DMS 273 (cell line): ENCODE data around the gene ADARB2.
A peak's percentile ranks its signal among the peaks of the same experiment; 100 is the strongest.

Source experiments
- DNase-seq: peaks from one replicate; lab custom pipeline; 2025; ENCODE audit not compliant: unreplicated experiment; lab: John Stamatoyannopoulos, UW

Gene ADARB2

GRCh38 chr10:1300218-1300617 lies 437.1 kb downstream of the ADARB2 start:
- DNase-seq: no peak

DNA sequence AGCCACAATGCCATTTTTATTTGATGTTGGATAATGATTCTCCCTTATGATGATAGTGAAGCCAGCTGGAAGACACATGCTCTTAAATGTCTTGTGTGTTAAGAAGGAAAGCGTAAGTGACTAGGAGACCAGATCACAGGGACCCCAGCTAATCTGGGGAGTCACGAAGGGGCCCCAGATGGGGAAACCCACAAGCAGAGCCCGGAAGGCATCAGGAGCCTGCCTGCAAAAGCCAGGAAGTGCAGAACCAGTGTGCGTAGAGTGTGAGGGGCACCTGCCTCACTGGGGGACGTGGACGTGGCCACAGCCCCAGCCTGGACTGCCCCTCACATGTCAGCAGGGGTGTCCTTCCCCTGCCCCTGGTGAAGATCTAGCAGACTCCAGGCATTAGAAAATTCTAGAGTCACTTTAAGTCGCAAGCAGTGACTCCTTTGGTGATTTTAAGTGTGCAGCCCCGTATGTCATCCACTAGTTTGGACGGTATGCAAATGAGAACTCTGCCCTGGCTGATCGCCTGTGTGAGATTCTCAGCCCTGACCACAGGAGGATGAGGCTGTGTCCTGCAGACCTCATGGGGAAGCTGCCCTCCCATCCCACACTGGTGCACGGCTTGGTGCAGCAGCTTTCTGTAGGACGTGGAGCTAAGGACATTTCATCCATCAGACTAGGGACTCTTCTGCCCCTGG lies 438.1 kb downstream of the ADARB2 start:
- no peak for DNase-seq

DNA sequence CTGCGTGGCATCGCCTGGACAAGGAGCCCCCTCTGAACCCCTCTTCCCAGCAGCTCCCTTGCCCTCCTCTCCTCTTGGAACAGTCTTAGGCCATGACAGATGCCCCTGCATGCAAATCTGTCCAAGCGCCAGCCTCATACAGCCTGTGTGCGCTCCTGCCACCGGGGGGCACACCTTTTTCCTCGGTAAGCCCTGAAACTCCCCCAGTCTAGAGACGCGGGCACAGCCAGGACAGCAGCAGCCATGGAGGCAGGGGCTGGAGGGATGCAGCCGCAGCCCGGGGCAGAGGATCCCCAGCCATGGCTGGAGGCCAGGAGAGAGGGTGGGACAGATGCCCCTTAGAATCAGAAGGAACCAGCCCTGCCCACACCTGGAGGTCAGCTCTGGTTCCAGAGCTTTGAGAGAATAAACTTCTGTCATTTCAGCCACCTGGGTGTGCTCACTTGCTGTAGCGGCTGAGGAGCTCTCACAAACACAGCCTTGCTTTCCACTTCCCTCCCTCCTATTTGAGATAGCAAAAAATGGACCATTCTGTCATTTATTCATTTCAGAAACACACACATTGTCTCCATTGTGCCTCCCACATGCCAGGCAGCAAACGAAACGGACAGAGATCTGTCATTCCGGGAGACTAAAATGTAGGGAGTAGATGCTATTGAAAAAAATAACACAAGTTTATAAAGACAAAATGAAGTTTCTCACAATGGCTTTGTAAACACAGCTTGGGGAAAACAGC lies 439.6 kb downstream of the ADARB2 start:
- DNase-seq: peak; percentile 67

- no peak for DNase-seq
Observed at GRCh38 chr10:1295756-1296480, 441.4 kb downstream of the ADARB2 start.

- no peak for DNase-seq
Observed at GRCh38 chr10:1294748-1295147, 442.6 kb downstream of the ADARB2 start.

DNA sequence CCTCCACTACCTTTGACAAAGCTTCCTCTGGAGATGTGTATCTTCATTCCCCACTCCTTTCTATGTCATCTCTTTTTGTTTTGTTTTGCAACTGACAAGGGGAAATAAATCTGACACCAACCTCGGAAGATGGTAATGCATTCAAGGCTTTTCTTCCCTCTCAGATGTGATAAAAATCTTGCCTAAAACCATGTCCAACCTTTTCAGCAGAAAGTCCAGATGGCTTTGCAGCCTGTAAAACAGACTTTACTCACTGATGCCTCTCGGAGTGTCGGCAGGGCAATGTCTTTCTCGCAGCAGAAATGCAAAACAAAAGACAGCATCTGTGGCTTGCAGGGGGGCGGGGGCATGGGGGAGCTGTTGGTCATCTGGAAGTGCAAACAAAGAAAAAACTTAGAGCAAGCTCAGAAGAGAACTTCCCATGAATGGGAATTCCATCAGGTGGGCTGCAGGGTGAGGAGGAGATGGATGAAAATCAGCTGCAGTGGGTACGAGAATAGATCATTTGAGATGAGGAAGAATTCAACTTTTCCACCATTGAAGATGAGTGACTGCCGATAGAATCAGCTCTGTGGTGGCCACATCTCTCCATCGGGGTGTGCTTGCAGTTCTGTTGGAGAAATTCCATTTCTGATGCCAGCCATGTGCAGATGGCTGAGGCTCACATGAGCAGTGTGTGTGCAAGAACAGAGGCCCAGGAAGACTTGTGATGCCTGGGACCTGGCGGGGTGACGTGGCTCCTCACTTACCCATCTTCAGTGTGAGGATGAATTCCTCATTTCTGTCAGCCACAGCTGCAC lies 443.5 kb downstream of the ADARB2 start:
- DNase-seq: peak; percentile 76

GRCh38 chr10:1293157-1293556 lies 444.2 kb downstream of the ADARB2 start:
- peak; percentile 18 for DNase-seq

DNA sequence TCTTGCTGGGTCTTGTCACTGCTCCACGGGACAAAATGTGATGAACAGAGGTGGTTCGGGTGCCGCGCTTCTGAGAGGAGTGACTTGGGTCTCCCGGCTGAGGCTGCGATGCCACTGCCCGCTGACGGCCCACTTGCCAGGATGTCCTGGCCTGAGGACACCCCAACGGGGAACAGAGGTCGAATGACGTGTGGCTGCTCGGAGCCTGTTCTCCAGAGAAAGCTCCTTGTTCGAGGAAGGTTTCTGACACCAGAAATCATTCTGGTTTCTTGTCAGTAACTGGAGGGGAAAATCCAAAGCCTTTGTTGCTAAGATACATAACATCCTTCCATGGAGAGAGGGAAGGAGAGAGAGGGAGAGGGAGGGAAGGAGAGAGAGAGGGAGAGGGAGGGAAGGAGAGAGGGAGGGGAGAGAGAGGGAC lies 444.7 kb downstream of the ADARB2 start:
- DNase-seq: peak; percentile 8

- DNase-seq: no peak
Observed at GRCh38 chr10:1291178-1292090, 445.9 kb downstream of the ADARB2 start.

- no peak for DNase-seq
Observed at GRCh38 chr10:1290071-1290471, 447.3 kb downstream of the ADARB2 start.

GRCh38 chr10:1289591-1289990 lies 447.7 kb downstream of the ADARB2 start:
- no peak for DNase-seq

GRCh38 chr10:1287971-1288401 lies 449.3 kb downstream of the ADARB2 start:
- DNase-seq: no peak

GRCh38 chr10:1287487-1287886 lies 449.8 kb downstream of the ADARB2 start:
- no peak for DNase-seq

DNA sequence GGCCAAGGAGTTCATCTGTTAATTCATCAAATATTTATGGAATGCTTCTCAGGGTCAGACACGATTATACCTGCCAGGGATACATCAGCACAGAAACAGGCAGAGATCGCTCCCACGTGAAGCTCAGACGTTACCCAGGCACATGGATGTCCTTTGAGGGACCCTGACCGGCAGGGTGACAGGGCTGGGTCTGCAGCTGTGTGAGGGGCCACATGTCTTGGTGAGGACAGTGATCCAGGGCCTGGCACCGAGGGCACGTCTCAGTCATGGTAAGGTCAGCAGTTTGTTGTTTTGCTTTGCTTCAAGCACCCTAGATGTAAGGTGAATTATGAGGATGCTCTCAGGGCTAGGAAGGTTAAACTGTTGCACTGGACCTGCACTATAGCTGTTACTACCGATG lies 453.2 kb downstream of the ADARB2 start:
- DNase-seq: no peak

- DNase-seq: no peak
Observed at GRCh38 chr10:1281405-1281782, 455.9 kb downstream of the ADARB2 start.

- DNase-seq: no peak
Observed at GRCh38 chr10:1280466-1281404, 456.6 kb downstream of the ADARB2 start.

DNA sequence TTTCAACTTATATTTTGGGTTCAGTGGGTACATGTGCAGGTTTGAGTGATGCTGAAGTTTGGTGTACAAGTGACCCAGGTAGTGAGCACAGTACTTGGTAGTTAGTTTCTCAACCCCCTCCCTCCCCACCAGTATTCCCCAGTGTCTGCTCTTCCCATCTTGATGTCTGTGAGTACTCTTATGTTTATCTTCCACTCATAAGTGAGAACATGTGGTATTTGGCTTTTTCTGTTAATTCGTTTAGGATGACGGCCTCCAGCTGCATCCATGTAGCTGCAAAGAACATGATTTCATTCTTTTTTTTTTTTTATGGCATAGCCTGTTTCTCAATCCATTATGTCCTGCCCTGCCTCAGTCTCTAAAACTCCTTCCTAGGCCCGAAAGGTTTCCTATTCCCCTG lies 459.0 kb downstream of the ADARB2 start:
- no peak for DNase-seq

DNA sequence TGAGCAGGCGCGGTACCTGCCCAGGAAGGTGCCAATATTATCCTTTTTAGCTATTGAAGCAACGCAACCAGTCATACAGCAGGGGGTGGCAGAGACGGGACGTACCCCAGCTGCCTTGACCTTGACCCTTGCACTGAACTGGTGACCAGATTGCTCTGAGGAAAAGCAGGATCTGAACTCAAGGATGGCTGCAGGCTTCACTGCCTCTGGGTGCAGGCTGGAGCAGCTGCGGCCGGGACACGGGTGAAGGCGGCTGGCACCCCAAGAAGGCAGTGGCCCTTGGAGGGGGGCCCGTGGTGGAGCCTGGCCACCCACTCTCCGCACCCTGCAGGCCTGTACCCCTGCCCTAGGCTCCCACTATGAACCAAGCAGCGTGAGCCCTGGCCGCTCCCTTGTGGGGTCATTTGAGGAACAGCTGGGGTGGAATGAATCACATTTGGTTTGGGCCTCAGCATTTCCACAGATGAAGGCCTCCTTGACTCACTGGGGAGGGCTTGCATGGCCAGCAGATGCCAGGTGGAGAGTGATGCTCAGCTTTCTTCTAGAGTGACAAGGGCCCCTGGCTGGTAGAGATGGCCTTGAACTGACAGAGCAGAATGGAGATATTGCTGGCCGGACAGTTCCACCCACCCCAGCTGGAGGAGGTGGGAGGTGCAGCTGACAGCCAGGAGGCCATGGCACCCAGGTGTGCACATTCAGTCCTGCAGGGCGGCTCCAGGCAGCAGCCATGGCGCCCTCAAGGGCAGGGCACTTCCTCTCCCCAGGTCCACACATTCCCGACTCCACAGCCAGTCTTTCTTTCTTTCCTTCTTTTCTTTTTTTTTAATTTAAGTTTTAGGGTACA lies 462.4 kb downstream of the ADARB2 start:
- no peak for DNase-seq
